GM21576 (cell line): ENCODE results near the gene ETS2.
"Not testable (repeated sequence)": the region's sequence is repeated elsewhere in the genome, so short reads cannot be mapped to it uniquely, and the experiment has no call there.

Source experiments
- ATAC-seq: cut with Tn5 transposase; IDR thresholded peaks from one replicate; pipeline ENCODE4 v1.9.1; 2021; ENCODE audit warnings: mild to moderate bottlenecking, moderate library complexity; ENCODE audit not compliant: unreplicated experiment

ETS2 gene

DNA sequence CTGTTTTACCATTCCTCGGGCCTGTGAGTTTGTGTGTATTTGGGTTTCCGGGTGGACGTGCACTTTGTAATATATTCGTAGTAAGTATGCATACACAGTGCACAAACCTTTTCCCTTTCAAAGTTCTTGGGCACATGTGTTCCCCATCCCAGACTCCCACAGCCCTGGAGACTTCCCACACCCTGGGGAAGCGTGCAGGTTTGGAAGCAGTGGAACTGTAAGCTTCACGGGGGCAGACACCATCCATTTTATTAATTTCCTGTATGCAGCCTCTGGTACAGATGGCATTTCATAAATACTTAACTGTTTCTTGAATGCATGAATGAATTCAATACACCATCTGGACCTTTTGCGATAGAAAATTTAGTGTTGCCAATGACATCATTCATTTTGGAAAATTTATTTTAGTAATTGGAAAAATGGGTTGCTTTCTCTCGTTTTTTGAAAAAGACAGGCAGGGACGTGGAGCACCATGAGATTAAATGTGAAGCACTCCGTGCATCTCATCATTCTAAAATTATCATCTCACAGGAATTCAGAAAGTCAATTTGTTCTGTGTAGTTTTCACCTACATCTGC lies 10.8 kb downstream of the ETS2 start:
- no peak for ATAC-seq

- no peak for ATAC-seq
These were observed 11.9 kb downstream of the ETS2 start for GRCh38 chr21:38817371-38818324.

- no peak for ATAC-seq
These were observed 12.6 kb downstream of the ETS2 start for GRCh38 chr21:38818325-38818723.

DNA sequence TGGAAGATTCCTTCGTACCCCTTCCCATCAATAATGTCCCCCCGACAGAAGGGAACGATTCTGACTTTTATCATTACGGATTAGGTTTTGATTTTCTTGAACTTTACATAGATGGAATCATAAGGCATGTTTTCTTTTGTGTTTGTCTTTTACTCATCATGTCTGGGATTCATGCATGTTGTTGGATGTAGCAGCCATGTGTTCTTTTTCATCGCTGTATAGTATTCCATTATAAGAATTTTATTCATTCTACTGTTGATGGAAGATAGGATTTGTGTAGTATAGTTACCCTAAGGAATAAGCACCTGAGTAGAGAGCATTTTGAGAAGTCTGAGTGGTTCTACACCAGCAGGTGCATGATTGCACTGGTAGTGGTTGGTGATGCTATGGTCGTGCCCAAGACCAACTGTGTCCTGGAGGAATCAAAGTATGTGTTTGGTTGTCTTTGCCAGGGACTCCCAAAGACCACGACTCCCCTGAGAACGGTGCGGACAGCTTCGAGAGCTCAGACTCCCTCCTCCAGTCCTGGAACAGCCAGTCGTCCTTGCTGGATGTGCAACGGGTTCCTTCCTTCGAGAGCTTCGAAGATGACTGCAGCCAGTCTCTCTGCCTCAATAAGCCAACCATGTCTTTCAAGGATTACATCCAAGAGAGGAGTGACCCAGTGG lies 13.5 kb downstream of the ETS2 start:
- ATAC-seq: no peak

- ATAC-seq: no peak
These were observed 14.0 kb downstream of the ETS2 start for GRCh38 chr21:38819719-38820159.

DNA sequence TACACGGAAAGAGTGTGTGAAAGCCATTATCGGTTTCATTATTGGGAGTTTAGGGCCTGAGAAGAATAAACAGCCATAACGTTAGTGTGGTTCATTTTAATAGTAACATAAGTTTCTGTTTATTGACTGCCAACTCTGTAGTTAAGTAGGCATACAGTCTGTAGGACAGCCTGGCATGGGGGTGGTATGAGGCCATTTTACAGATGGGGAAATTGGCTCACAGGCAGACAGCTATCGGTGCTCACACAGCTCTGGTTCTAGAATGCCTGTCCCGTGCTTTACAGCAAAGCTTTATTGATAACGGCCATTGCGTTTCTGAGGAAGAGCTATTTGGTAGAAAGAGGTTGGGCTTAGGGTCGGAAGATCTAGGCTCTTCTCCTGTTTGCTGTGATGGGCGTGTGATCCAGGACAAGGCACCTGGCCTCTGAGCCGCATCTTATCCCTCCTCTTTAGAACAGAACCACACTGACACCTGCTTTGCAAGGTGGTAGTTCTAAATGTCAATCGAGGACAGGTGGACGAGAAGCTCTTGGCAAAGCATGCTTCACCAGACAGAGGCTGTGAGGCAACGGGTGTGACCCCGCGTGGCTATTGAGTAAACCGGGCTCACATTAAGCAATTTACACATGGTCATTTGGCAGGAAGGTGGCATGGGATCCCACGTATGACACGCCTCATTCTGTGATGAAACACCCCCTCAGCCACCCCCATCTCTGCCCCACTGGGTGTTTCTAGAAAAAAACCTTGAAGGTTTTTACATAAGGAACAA lies 14.9 kb downstream of the ETS2 start:
- ATAC-seq: no peak

DNA sequence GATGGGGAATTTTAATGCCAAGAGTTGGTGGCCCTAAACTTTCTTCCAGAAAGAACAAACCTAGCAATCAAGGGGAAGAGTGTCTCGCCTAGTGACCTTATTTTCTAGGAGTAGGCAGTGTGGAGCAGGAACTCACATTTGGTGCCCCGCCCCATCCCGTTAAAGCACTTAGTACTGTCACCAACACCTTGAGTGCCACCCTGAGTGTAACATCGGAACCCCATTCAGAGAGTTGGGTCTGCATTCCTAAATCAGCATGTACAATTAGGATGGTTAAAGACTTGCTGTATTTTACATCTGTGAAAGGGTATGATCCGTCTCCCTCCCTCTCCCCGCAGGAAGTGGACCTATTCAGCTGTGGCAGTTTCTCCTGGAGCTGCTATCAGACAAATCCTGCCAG lies 15.5 kb downstream of the ETS2 start:
- ATAC-seq: no peak

GRCh38 chr21:38821959-38822682 lies 16.4 kb downstream of the ETS2 start:
- no peak for ATAC-seq

DNA sequence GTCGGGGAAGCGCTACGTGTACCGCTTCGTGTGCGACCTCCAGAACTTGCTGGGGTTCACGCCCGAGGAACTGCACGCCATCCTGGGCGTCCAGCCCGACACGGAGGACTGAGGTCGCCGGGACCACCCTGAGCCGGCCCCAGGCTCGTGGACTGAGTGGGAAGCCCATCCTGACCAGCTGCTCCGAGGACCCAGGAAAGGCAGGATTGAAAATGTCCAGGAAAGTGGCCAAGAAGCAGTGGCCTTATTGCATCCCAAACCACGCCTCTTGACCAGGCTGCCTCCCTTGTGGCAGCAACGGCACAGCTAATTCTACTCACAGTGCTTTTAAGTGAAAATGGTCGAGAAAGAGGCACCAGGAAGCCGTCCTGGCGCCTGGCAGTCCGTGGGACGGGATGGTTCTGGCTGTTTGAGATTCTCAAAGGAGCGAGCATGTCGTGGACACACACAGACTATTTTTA lies 17.1 kb downstream of the ETS2 start:
- ATAC-seq: no peak

GRCh38 chr21:38823737-38824123 lies 18.0 kb downstream of the ETS2 start:
- no peak for ATAC-seq

DNA sequence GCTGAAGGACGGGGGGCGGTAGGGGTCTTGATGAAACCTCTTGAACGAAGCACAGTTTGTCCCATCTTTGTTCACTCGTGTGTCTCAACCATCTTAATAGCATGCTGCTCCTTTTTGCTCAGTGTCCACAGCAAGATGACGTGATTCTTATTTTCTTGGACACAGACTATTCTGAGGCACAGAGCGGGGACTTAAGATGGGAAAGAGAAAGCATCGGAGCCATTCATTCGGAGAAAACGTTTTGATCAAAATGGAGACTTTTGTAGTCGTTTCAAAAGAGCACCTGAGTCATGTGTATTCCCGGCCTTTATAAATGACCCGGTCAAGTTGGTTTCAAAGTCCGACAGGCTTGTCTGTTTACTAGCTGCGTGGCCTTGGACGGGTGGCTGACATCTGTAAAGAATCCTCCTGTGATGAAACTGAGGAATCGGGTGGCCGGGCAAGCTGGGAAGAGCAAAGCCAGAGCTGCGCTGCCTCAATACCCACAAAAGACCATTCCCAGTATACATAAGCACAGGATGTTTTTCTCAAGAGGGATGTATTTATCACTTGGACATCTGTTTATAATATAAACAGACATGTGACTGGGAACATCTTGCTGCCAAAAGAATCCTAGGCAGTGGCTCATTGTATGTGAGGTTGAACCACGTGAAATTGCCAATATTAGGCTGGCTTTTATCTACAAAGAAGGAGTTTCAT lies 18.5 kb downstream of the ETS2 start:
- no peak for ATAC-seq

GRCh38 chr21:38825269-38825668 lies 19.5 kb downstream of the ETS2 start:
- ATAC-seq: no peak

DNA sequence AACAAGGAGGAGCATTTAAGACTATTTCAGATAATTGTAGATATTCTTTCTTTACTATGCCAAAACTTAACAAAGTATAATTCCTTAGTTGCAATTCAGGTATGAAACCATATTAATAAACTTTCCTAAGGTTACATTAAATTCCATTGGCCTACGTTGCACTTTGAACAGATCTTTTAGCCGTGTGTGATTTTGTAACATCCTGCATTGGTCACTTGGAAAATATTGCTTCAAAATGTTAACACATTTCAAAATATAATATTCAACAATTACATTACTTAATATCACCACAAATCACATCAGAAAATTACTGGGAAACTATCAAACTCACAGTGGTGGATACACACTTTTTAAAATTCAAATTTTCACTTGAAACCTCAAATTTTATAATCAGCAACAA lies 20.2 kb downstream of the ETS2 start:
- no peak for ATAC-seq

DNA sequence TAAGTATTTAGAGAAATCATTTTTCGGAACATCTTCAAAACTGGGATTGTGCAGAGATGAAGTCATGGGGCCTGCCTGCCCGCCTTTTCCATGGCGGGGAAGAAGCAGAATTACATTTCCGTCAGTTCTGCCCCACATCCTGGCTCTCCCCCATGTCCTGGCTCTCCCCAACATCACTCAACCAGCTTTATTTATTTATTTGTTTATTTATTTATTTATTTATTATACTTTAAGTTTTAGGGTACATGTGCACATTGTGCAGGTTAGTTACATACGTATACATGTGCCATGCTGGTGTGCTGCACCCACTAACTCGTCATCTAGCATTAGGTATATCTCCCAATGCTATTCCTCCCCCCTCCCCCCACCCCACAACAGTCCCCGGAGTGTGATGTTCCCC lies 22.4 kb downstream of the ETS2 start:
- not testable (repeated sequence) for ATAC-seq

DNA sequence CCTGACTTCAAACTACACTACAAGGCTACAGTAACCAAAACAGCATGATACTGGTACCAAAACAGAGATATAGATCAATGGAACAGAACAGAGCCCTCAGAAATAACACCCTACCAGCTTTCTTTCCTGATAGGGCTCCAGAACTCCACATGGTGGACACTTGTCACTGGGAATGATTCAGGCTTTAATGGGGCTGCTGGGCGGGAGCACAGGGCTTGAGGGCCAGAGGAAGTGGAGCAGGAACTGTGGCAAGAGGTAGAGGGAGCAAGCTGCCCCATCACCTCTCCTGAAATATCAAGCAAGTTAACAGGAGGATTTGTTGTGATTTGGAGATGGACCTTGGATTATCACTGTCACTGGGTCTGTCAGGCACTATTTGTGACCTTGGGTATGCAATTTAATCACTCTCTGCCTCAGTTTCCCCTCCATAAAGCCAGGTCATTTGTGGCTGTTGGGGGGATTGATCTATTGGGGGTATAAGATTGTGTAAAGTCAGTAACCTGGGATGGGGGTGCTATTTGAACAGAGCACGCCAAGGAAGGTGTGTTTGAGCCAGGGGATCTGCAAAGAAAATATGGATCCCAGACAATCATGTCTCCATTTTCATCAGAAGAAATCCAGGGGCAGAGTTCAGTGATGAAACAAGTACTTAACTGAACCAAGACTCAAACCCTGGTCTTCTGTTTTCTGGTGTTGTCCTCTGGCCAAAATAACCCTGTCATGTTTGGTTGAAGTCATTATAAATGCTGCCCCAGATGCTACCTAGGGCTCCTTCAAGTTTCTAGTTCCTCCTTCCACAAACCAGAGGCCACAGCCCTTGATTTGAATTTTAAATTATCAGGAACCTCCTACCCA lies 25.2 kb downstream of the ETS2 start:
- peak; percentile 81 for ATAC-seq

GRCh38 chr21:38831526-38832467 lies 26.1 kb downstream of the ETS2 start:
- ATAC-seq: peak; percentile 83

- no peak for ATAC-seq
These were observed 26.9 kb downstream of the ETS2 start for GRCh38 chr21:38832664-38833063.

- no peak for ATAC-seq
These were observed 27.4 kb downstream of the ETS2 start for GRCh38 chr21:38833117-38833516.
